Thyroid gland (tissue), 4 donors: ENCODE measurements around the gene PI16. TPM values are rescaled to one million over a fixed set of nuclear protein-coding genes. Genes with fewer than 3 reads are reported as not detected.
"Not testable (repeated sequence)": the region's sequence is repeated elsewhere in the genome, so short reads cannot be mapped to it uniquely, and the experiment has no call there.

Experiments
- DNase-seq, 2 donors: peaks; one replicate each; pipeline ENCODE4 v3.0.0-alpha.2; 2019
- H3K27ac ChIP-seq, 3 donors: fragments of 200-600 bp; sonication (generic); 1 replicate in 2 of 3; 2 replicates in 1 of 3; pipeline ENCODE4 v1.5.1; 2016 to 2019; ENCODE audit warnings: mild to moderate bottlenecking in 1 of 3, moderate library complexity in 1 of 3
- H3K27me3 ChIP-seq: fragments of 200-600 bp; sonication (generic); one replicate; pipeline ENCODE4 v1.5.1; 2019
- H3K36me3 ChIP-seq, 2 donors: fragments of 200-600 bp; sonication (generic); one replicate each; pipeline ENCODE4 v1.5.1; 2016 to 2019
- H3K4me1 ChIP-seq, 2 donors: fragments of 200-600 bp; sonication (generic); one replicate each; pipeline ENCODE4 v1.5.1; 2017 to 2019
- H3K4me3 ChIP-seq, 3 donors: fragments of 200-600 bp; sonication (generic); replicated peaks in 1 of 3; 1 replicate in 2 of 3; 2 replicates in 1 of 3; pipeline ENCODE4 v1.5.1; 2016; ENCODE audit warnings: mild to moderate bottlenecking in 1 of 3
- H3K9me3 ChIP-seq: fragments of 200-600 bp; sonication (generic); one replicate; pipeline ENCODE4 v1.5.1; 2017
- CTCF ChIP-seq, 6 experiments: fragments of 200-600 bp in 3 of 6; fragments of 450-650 bp in 3 of 6; sonication (generic) in 3 of 6; IDR thresholded peaks; one replicate each; pipeline ENCODE4 v1.5.1; 2016 to 2019; ENCODE audit warnings: antibody characterized with exemption in 6 of 6, mild to moderate bottlenecking in 2 of 6, inconsistent platforms in 1 of 6, moderate library complexity in 1 of 6
- POLR2A ChIP-seq, 2 donors: fragments of 450-650 bp; IDR thresholded peaks; one replicate each; pipeline ENCODE4 v1.6.1; 2017; ENCODE audit warnings: antibody characterized with exemption in 2 of 2, mild to moderate bottlenecking in 2 of 2, moderate library complexity in 1 of 2
- WGBS, 2 donors: methylation state at CpG; one replicate each; pipeline ENCODE4 v1.1.5; 2017; 5-methylcytosine and 5-hydroxymethylcytosine counted together
- intact Hi-C: fragments of 100-400 bp; cut with DNase I; formaldehyde crosslinking; loops from one replicate; pipeline ENCODE4 v1.15.1; 2023
- total RNA-seq, 4 donors: library from RNA; depleted of rRNA; stranded (reverse); fragments of >200 nt; gene quantifications; one replicate each; pipeline ENCODE4 v1.2.3, GENCODE V29; 2016

Gene PI16
- total RNA-seq, 4 donors from 2014 or later = 5.1 to 22.9 (median 9.1) TPM

DNA sequence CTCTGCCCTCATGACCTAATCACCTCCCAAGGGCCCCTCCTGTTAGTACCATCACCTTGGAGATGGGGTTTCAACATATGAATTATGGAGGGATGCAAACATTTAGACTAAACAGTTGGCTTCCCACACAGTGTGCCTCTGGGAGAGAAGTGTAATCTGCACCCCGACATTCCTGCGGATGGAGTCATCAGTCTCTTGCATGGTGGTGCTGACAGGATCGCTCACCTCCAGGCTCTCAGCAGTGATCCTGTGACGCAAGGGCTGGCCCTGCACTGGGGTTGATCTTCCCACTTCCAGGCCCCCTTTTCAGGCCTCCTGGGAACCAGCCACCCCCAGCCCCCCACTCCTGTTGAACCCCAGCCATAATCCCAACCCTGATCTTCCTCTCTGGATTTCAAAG, 16.0 kb upstream of the PI16 start:
- Histone ChIP-seq H3K27ac (no peak overlapping the region), H3K4me1 (no peaks in the 10 kb centered on the region)
- 90 to 95% methylated on average over 4 of the region's 4 CpGs for WGBS, 2 donors

DNA sequence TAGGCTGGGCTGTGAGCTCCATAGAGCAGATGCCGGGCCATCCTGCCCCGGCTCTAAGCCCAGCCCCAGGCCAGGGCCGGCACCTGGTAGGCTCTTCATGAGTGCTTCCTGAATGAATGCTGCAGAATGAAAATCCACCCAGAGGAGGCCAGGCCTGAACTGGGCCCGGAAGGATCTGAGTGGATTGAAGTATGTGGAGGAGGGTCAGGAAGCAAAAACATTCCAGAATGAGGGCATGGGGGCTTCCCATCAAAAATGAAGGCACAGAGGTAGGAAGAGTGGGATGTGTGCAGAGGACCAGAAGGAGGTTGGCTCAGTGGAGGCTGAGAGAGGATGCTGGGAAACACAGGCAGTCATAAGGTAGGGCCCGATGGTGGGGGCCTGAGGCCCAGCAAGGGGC, 15.5 kb upstream of the PI16 start:
- H3K36me3 ChIP-seq, H3K4me1 ChIP-seq, intact Hi-C loops, H3K27ac ChIP-seq, DNase-seq, H3K4me3 ChIP-seq, H3K27me3 ChIP-seq, H3K9me3 ChIP-seq: not testable (repeated sequence)
- 92 to 93% methylated on average over 5 of the region's 5 CpGs for WGBS, 2 donors

More for the DNA sequence above, 16.0 kb upstream of the PI16 start:
- no peaks in the 10 kb centered on the region for H3K27me3 ChIP-seq
- no peaks in the 10 kb centered on the region for H3K36me3 ChIP-seq
- TF ChIP-seq CTCF (IDR thresholded peaks at IDR 0.05) = no peak
- TF ChIP-seq POLR2A (IDR thresholded peaks at IDR 0.05) = no peak
- no peaks in the 10 kb centered on the region for H3K9me3 ChIP-seq
- H3K4me3 ChIP-seq = no peak overlapping the region
- DNase-seq = no peak
- intact Hi-C loops = no loop called here

DNA sequence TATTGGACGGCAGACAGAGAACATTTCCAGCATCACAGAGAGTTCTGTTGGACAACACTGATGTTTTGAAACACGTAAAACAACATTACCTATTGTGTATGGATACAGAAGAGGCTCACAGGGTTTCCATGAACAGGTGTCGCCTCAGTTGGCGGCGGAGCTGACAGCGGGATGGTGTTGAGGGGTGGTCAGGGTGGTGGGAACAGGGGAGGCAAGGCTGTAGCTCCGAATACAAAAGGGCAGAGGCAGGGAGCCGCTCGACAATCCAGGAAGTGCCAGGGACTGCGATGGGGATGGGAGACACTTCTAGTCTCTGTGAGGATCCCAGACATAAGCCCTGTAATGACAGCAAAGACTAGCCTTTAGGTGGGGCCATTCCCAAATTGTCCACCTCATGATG, 14.5 kb upstream of the PI16 start:
- intact Hi-C loops = no loop called here
- H3K4me3 ChIP-seq = no peak overlapping the region
- H3K36me3 ChIP-seq = no peaks in the 10 kb centered on the region
- no peaks in the 10 kb centered on the region for H3K27me3 ChIP-seq
- H3K4me1 ChIP-seq = no peaks in the 10 kb centered on the region
- H3K27ac ChIP-seq = no peak overlapping the region
- WGBS, 2 donors = 93 to 95% methylated on average over 10 of the region's 10 CpGs
- no peaks in the 10 kb centered on the region for H3K9me3 ChIP-seq
- TF ChIP-seq POLR2A (IDR thresholded peaks at IDR 0.05) = no peak
- TF ChIP-seq CTCF (IDR thresholded peaks at IDR 0.05) = no peak
- DNase-seq = no peak

DNA sequence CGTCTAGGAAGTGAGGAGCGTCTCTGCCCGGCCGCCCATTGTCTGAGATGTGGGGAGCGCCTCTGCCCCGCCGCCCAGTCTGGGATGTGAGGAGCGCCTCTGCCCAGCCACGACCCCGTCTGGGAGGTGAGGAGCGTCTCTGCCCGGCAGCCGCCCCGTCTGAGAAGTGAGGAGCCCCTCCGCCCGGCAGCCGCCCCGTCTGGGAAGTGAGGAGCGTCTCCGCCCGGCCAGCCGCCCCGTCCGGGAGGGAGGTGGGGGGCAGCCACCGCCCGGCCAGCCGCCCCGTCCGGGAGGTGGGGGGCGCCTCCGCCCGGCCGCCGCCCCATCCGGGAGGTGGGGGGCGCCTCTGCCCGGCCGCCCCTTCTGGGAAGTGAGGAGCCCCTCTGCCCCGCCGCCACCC, 13.0 kb upstream of the PI16 start:
- H3K4me1 ChIP-seq, H3K4me3 ChIP-seq, intact Hi-C loops, H3K9me3 ChIP-seq, H3K27ac ChIP-seq, DNase-seq, H3K36me3 ChIP-seq, H3K27me3 ChIP-seq: not testable (repeated sequence)
- 95% methylated on average over 5 to 7 of the region's 40 CpGs for WGBS, 2 donors

- H3K4me1 ChIP-seq, intact Hi-C loops, DNase-seq, H3K27ac ChIP-seq, H3K36me3 ChIP-seq, H3K4me3 ChIP-seq, H3K27me3 ChIP-seq, H3K9me3 ChIP-seq: not testable (repeated sequence)
- WGBS, 2 donors = 62 to 81% methylated on average over 2 of the region's 2 CpGs
Measured at GRCh38 chr6:36942329-36942728, 12.2 kb upstream of the PI16 start.

GRCh38 chr6:36944650-36945049, 9.9 kb upstream of the PI16 start:
- Histone ChIP-seq H3K36me3 (no peaks in the 10 kb centered on the region), H3K27me3 (no peaks in the 10 kb centered on the region), H3K27ac (no peak overlapping the region), H3K9me3 (no peaks in the 10 kb centered on the region), H3K4me1 (peaks cover 0 to 9% of the 10 kb centered on the region in 2 donors), H3K4me3 (no peak overlapping the region)
- TF ChIP-seq CTCF (IDR thresholded peaks at IDR 0.05) = no peak
- TF ChIP-seq POLR2A (IDR thresholded peaks at IDR 0.05) = no peak
- 59 to 66% methylated on average over 5 of the region's 5 CpGs for WGBS, 2 donors
- intact Hi-C loops = no loop called here
- DNase-seq = no peak

GRCh38 chr6:36945301-36945700, 9.2 kb upstream of the PI16 start:
- TF ChIP-seq POLR2A (IDR thresholded peaks at IDR 0.05) (no peak), CTCF (IDR thresholded peaks at IDR 0.05) (no peak)
- Histone ChIP-seq H3K27me3 (no peaks in the 10 kb centered on the region), H3K4me1 (peaks cover 0 to 9% of the 10 kb centered on the region in 2 donors), H3K27ac (no peak overlapping the region), H3K9me3 (no peaks in the 10 kb centered on the region), H3K36me3 (no peaks in the 10 kb centered on the region), H3K4me3 (no peak overlapping the region)
- intact Hi-C loops = no loop called here
- 36 to 94% methylated on average over 4 of the region's 4 CpGs for WGBS, 2 donors
- no peak for DNase-seq
